ENCODE measurements around the gene LYL1.
A peak's percentile ranks its signal among the peaks of the same experiment; 100 is the strongest.

The LYL1 gene

DNA sequence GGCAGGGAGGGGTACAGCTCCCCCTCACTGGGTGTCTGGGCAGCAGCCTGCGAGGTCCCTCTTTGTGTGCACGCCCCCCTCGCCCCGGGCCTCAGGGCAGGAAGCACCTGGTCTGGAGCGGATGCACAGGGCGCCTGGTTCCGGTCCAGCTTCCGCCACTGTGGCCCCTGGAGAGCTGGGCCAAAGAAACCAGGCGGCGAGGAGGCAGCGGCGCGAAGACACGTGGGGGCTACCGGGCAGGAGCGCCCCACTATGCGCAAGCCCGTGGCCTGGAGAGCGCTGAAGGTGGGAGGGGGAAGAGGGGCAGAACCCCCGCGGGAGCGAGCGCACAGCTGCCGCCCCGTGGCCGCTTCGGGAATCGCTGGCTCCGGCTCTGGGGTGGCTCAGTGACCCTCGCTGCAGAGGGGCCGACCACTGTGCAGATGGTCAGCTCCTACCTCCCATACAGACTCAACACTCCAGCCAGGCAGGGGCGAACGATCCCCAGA is 1.7 kb upstream of the LYL1 start:
- no peak for DNase-seq

DNA sequence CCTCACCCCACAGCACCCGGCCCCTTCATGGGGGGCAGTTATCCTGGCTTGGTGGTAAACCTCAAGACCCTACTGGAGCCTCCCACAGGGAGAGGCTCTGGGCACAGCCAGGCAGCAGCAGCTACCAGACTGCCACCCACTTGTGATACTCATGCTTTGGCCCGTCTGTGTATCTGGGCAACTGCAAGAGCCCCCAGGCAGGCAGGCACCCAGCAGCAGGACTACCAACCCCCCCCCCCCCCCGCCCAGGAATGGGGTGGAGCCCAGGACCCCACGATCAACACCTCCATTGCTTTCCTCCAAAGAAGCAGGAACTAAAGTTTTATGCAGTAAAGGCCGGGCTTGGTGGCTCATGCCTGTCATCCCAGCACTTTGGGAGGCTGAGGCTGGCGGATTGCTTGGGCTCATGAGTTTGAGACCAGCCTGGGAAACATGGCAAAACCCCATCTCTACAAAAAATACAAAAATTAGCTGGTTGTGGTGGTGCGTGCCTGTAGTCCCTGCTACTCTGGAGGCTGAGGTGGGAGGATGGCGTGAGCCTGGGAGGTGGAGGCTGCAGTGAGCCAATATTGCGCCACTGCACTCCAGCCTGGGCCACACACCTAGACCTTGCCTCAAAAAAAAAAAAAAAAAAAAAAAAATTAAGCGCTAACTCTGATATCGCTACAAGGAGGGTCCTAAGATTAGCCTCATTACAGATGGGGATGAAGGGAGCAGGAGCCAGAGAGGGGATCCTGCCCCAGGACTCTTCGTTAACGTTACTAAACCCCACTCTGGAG is 1.1 kb upstream of the LYL1 start:
- DNase-seq = no peak

DNA sequence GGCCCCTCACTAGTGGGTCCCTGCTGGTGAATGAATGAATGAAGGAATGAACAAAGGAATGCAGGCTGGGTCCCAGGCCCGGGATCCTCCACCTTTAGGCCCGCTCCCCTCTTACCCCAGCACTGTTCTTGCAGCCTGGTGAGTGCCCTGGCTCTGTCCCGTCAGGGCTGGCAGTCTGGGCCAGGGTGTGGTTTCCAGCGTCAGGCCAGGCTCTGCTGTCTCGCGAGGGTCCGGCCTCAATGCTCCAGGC is 317 bp downstream of the LYL1 start:
- DNase-seq = no peak

DNA sequence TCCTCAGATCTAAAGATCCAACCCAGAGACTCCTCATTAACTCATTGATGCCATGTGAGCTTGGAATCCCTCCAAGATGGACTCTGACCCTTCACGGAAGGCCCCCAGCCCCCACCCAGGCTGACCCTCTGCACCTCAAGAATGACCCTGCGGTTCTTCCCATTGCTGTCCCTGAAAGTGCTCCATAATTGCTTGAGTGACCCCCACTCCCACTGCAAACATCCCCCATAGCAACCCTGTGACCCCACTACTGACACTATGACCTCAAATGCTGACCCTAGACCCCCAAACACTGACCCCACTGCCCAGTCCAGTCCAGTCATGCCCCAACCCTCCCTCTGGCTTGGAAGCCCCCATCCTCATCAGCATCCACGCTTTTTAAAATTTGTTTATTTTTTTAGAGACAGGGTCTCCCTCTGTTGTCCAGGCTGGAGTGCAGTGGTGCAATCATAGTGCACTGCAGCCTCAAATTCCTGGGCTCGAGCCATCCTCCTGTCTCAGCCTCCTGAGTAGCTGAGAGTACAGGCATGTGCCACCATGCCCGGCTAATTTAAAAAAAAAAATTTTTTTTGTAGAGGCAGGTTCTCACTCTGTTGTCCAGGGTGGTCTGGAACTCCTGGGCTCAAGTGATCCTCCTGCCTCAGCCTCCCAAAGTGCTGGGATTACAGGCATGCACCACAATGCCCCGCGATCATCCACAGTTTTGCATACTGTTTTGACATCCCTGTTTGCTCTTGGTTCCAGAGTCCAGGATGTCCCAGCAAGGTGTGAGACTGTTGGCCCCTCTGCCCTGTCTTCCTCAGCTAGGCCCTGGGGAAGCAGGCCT is 855 bp downstream of the LYL1 start:
- no peak for DNase-seq

- DNase-seq = no peak
Measured at GRCh38 chr19:13100841-13101589, 1.6 kb downstream of the LYL1 start.

GRCh38 chr19:13100031-13100588 is 2.5 kb downstream of the LYL1 start:
- no peak for DNase-seq

- DNase-seq = no peak
Measured at GRCh38 chr19:13099073-13099999, 3.3 kb downstream of the LYL1 start.

DNA sequence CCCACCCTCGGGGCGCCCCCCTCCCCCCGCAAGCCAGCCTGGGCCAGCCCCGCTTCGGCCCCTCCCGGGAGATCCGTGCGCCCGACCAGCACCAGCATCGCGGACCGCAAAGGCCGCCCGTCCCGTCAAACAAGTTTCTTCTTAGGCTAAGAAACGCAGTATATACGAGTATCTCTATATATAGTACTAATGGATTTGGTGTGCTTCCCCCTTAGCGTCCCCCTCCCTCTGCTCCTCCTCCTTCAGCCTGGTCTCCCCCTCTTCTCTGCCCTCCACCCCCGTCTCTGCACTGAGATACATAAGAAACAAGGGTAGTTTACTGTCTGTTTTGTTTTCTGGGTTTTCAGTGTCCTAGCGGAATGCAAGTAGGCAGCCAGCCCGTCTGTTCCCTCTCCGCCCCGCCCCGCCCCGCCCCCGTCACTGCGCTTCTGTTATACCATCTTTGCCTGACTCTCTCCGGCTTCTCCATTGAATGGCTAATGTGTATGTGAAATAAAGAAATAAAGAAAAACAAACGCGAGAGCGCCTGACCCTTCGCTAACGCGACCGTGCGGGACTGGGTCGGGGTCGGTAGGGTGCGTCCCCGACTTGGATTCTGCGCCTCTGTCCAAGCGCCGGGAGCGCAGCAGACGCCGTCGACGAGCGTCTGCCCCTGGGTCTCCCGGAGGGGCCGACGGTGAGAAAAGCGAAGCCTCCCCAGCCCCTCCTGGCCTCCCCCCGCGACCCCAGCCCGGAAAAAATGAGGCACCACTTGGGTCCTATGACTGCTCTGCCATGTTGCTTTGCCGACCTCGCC is 4.2 kb downstream of the LYL1 start:
- no peak for DNase-seq

DNA sequence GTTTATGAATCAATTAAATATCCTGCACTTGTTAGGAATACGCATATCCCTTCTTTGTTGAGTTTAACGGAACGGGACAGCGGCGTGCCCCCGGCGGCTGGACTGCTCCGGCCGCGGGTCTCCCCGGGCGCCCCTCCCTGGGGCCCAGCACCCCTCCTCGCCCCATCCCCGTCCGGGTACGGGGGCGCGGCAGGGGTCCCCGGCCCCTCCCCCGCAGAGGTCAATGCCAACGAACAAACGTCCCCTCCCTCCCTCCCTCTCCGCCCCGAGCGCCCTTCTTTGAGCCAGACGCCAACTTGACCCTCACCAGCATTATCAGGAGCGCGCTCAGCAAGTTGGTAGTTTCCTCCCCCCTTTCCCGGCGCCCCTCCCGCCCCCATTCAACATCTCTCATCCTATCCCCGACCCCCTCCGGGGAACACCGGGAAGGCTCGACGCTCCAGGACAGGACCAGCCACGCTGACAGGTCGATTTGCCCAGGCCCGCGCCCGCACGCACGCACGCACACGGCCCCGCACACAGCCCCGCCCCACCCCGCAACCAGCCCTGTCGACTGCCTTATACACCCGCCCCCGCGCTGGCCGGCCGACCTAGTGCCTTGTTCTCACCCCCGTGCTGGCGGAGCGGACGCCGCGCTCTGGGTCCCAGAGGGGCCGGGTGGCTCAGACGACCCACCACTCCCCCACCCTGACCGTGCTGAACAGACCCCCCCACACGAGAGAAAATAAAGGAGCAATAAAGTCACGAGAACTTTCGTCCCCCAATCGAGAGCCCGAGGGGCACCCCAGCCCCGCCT is 5.0 kb downstream of the LYL1 start:
- no peak for DNase-seq

GRCh38 chr19:13097033-13097462 is 5.6 kb downstream of the LYL1 start:
- no peak for DNase-seq

DNA sequence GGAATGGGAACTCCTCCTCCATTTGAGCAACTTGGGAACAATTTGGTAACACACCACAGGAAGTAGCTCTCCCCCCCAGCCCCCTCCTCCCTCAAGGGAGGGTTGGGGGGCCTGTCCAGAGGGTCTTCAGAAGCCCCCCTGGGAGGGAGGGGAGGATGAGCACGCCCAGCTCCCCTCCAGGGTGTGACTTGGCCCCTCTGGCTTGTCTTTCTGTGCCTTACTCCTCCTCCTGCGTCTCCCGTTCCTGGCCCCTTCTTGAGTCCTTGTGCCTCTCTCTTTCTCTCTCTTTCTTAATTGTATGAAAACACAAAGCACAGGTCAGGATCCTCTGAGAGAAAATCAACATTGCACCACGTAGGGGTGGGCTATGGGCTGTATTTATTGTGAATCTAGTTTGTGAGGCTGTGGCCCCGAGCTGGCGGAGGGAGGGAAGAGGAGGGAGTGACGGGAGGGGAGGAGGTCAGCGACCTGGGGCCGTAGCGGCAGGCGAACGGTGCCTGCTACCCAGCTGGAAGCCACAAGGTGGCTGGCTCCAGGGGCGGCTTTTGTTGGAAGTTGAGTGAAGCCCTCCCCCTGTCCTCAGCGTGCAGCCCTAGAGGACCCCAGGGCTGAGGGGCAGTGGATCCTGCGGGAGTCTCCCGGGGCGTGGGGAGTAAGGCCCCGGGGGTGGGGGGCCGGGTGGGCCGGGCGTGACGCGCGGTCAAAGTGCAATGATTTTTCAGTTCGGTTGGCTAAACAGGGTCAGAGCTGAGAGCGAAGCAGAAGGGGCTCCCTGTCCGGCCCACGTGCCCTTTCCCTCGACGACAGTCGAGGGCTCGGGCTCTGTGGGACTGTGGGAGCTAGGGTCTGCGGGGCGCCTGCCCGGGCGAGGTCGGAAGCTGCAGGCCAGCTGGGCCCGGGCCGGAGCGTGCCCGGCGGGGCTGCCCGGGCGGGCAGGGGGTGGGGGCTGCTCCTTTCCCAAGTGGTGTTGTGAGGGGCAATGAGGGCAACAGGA is 6.4 kb downstream of the LYL1 start:
- DNase-seq = no peak

DNA sequence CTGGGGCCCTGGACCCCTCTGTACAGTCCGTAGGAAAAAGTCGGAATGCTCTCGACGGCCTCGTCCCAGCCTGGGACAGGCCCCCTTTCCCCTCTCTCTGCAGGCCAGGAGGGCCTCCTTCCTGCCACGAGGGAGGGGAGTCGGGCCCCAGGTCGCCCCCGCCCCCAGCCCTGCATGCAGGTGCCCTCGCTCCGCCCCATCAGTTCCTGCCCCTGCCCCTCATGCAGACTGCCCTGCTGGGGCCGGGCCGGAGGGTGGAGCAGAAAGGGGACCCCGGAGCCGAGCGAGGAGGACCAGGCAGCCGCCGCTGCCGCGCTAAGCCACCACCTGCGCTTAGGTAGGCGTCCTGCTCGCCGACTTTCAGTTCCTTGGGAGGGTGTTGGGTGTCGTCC is 7.3 kb downstream of the LYL1 start:
- no peak for DNase-seq

DNA sequence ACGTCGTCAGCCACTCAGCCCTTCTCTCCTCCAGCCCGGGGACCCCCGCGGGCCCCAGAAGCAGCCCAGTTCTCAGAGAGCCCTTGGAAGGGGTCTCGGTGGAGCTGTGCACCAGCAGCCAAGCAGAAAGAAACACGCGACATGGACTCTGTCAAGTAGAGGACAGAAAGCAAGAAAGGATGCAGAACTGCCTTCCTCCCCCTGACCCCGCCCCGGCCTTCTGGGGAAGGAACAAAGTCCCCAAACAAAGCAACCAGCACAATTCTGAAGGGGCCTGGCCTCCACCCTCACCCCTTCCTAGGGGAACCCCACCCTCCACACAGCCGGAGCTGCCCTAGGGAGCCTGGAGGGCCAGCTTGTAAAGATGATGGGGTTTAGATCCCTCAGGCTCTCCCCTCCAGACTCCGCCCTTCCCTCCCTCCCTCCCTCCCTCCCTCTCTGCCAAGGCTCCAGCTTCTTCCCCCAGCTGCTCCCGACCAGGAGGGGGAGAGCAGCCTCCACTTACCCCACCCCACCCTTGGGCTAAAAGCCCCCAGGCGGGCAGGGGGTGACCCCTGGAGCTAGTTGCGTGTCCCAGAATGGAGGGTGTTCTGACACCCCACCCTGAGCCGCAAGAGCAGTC is 7.8 kb downstream of the LYL1 start:
- no peak for DNase-seq

GRCh38 chr19:13094106-13094504 is 8.6 kb downstream of the LYL1 start:
- DNase-seq = no peak

- DNase-seq = peak; percentile 23
Measured at GRCh38 chr19:13093407-13094105, 9.1 kb downstream of the LYL1 start.

GRCh38 chr19:13092606-13093235 is 9.9 kb downstream of the LYL1 start:
- no peak for DNase-seq

DNA sequence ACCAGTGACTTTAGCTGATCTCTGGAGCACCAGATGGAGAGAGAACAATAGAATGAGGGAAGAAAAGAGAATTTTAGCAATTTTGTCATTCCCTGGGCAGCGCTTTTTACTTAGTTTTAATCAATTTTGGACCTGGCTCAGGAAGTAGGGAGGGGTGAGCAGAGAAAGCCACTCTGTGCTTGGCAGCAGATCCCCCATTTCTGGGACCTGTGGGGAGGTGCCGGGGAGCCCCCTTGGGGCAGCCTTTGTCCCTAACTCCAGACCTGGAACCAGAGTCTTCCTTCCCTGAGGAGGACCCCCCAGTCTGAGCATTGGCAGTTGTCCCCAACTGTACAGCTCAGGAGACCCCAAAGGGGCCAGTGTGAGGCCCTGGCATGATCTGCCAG is 10.5 kb downstream of the LYL1 start:
- DNase-seq = no peak

All from NCI-H1436 treated with DMSO at 0.1 percent for 48 hours (cell line).